ENCODE measurements around the gene DIABLO. TPM values are rescaled to one million over a fixed set of nuclear protein-coding genes. Genes with fewer than 3 reads are reported as not detected.
"Not testable (repeated sequence)": the region's sequence is repeated elsewhere in the genome, so short reads cannot be mapped to it uniquely, and the experiment has no call there.

Gene DIABLO
- total RNA-seq, 1 donor from 2014 or later = 50.1 TPM

DNA sequence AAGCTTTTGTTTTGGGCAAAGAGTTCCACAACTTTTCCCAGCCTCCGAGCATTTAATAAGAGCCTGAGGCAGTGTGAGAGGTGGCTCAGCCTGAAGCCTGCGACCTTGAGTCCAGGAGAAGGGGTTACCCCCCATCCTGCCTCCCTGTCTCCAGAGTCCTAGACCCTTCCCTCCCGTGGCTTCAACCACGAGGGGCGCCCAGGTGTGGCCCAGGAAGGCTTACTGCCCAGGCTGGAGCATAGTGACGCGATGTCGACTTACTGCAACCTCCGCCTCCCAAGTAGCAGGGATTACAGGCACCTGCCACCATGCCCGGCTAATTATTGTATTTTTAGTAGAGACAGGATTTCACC lies 42.3 kb downstream of the DIABLO start:
- no peak for DNase-seq (ENCODE audit: low spot score)
- Mint-ChIP-seq H3K36me3 (ENCODE audit: low read depth, unreplicated experiment) (peaks cover 4% of the 10 kb centered on the region), H3K4me1 (ENCODE audit: unreplicated experiment) (peaks cover 4% of the 10 kb centered on the region), H3K9me3 (ENCODE audit: unreplicated experiment) (no peaks in the 10 kb centered on the region), H3K27ac (ENCODE audit: unreplicated experiment) (no peak overlapping the region), H3K4me3 (ENCODE audit: unreplicated experiment) (no peak overlapping the region), H3K27me3 (ENCODE audit: unreplicated experiment) (peaks cover 3% of the 10 kb centered on the region)
- TF ChIP-seq, protein P1, sequence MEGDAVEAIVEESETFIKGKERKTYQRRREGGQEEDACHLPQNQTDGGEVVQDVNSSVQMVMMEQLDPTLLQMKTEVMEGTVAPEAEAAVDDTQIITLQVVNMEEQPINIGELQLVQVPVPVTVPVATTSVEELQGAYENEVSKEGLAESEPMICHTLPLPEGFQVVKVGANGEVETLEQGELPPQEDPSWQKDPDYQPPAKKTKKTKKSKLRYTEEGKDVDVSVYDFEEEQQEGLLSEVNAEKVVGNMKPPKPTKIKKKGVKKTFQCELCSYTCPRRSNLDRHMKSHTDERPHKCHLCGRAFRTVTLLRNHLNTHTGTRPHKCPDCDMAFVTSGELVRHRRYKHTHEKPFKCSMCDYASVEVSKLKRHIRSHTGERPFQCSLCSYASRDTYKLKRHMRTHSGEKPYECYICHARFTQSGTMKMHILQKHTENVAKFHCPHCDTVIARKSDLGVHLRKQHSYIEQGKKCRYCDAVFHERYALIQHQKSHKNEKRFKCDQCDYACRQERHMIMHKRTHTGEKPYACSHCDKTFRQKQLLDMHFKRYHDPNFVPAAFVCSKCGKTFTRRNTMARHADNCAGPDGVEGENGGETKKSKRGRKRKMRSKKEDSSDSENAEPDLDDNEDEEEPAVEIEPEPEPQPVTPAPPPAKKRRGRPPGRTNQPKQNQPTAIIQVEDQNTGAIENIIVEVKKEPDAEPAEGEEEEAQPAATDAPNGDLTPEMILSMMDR (IDR thresholded peaks at IDR 0.05; ENCODE audit: unreplicated experiment) = no peak

DNA sequence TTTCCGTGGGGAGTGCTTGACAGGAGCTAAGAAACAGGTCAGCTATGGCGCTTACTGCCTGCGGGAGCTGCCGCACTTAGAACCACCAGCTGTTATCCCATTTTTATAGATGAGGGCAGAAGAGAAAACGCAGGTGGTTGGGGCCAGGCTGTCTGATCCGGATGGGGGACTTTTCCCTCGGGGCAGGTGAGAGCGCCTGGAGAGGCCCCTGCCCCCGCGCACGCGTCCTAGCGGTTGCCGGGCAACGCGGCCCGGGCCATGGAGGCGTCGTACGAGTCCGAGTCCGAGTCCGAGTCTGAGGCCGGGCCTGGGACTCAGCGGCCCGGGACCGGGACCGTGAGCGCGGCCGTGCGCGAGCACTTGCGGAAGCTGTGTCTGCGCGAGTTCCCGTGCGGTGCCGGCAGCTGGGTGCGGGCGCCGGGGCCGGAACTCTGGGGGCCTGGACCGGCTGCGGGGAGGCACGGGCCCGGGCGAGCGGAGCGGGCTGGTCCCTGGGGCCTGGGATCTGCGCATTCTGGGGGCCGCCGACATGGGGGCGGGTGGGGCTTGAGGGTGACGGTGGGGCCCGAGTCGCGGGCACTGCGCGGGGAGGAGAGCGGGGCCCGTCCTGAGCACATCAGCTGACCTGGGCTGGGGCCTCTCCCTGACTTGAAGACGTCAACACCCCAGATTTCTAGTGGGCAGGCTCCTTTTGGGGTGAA lies 42.8 kb downstream of the DIABLO start, which contains the start of gene LRRC43:
TSS of gene LRRC43 (plus strand) at position 237 of the 701 bp plus-strand sequence. CDS start at position 259, 22 bp downstream.
- H3K27ac Mint-ChIP-seq (ENCODE audit: unreplicated experiment) = no peak within 1 kb of the TSS
- peaks cover 4% of the 10 kb centered on the region for H3K4me1 Mint-ChIP-seq (ENCODE audit: unreplicated experiment)
- TF ChIP-seq, protein P1 (IDR thresholded peaks at IDR 0.05; ENCODE audit: unreplicated experiment) = no peak
- peaks cover 4% of the 10 kb centered on the region for H3K36me3 Mint-ChIP-seq (ENCODE audit: low read depth, unreplicated experiment)
- peak; percentile 59 for DNase-seq (ENCODE audit: low spot score)
- no peaks in the 10 kb centered on the region for H3K9me3 Mint-ChIP-seq (ENCODE audit: unreplicated experiment)
- H3K4me3 Mint-ChIP-seq (ENCODE audit: unreplicated experiment) = peak within 1 kb of the TSS; percentile 85
- H3K27me3 Mint-ChIP-seq (ENCODE audit: unreplicated experiment) = peaks cover 3% of the 10 kb centered on the region

DNA sequence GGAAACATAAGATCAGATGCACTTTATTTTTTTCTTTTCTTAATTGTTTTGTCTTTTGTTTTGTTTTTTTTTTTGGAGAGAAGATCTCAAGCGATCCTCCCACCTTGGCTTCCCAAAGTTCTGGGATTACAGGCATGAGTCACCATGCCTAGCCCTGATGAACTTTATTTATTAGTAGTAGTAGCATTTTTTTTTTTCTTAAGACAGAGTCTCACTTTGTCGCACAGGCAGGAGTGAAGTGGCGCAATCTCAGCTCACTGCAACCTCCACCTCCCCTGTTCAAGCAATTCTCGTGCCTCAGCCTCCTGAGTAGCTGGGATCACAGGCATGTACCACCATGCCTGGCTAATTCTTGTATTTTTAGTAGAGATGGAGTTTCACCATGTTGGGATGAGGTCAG lies 49.4 kb downstream of the DIABLO start:
- H3K36me3 Mint-ChIP-seq (ENCODE audit: low read depth, unreplicated experiment); H3K27ac Mint-ChIP-seq (ENCODE audit: unreplicated experiment); H3K4me3 Mint-ChIP-seq (ENCODE audit: unreplicated experiment); H3K27me3 Mint-ChIP-seq (ENCODE audit: unreplicated experiment); DNase-seq (ENCODE audit: low spot score); H3K9me3 Mint-ChIP-seq (ENCODE audit: unreplicated experiment); H3K4me1 Mint-ChIP-seq (ENCODE audit: unreplicated experiment): not testable (repeated sequence)

DNA sequence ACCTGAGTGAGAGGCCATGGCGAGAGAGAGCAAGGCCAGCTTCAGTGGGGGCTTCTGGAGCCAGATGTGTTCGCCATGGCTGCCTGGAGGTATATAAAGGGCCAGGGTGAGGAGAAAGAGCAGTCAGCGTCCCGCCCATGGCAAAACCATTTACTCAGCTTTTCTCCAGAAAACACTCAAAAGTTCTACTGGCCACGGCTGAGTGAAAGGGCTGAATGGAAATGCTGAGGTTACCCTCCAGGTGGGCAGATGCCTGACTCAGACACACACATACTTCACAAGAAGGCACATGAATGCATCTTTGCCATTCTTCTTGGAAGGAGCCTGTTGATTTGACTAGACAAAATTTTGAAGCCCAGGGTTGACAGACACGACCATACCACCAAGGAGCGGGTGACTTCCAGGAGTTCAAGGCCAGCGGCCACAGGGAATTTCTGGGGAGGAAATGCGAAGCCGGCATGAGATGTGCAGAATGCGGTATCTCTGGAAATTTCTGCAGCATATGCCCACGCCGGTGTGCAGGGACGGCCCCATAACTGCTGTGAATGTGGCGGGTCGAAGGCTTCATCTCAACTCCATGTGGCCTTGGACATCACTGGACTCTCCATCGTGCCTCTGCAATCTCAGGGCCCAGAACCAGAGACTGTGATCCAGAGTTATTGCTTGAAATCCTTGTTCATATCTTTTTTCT lies 51.6 kb downstream of the DIABLO start, which contains the start of gene IL31:
TSS of gene IL31 (minus strand) at position 67 of the 691 bp plus-strand sequence. CDS start at position 18, 49 bp downstream.
- Mint-ChIP-seq H3K4me1 (ENCODE audit: unreplicated experiment) (no peaks in the 10 kb centered on the region), H3K27ac (ENCODE audit: unreplicated experiment) (no peak within 1 kb of the TSS), H3K36me3 (ENCODE audit: low read depth, unreplicated experiment) (no peaks in the 10 kb centered on the region), H3K27me3 (ENCODE audit: unreplicated experiment) (peaks cover 4% of the 10 kb centered on the region), H3K9me3 (ENCODE audit: unreplicated experiment) (no peaks in the 10 kb centered on the region), H3K4me3 (ENCODE audit: unreplicated experiment) (peak within 1 kb of the TSS; percentile 32)
- no peak for DNase-seq (ENCODE audit: low spot score)
- TF ChIP-seq, protein P1 (IDR thresholded peaks at IDR 0.05; ENCODE audit: unreplicated experiment) = no peak

DNA sequence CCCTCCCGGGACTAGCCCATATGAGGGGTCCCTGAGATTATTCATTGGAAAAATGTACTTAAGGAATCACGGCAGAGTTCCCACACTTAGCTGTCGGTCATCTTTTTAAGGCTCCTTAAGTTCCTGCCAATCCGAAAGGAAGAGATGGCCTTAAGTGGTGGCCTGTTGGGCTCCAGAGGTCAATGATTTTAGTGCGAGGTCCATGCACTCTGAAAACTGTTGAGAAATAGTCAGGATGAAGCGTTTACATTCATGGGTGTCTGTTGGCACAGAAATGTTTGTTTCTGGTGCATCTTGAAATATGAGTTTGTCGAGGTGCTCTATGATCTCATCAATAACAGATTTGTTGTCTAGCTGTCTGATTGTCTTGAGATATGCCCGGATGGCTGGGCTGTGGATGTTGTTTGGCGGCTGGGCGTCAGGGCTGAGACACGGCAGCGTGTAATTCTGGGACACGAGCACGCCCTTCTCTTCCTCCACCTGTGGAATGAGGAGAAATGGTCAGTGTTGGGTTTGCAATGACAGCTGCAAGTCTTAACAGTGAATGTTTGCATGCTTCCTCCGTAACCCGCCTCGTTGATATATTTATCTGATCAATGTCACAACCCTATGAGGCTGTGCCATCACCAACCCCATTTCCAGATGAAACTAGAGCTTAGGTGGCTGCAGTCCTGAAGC lies 53.5 kb downstream of the DIABLO start:
- TF ChIP-seq, protein P1 (IDR thresholded peaks at IDR 0.05; ENCODE audit: unreplicated experiment) = no peak
- no peak overlapping the region for H3K4me3 Mint-ChIP-seq (ENCODE audit: unreplicated experiment)
- DNase-seq (ENCODE audit: low spot score) = no peak
- no peaks in the 10 kb centered on the region for H3K4me1 Mint-ChIP-seq (ENCODE audit: unreplicated experiment)
- H3K36me3 Mint-ChIP-seq (ENCODE audit: low read depth, unreplicated experiment) = no peaks in the 10 kb centered on the region
- H3K27ac Mint-ChIP-seq (ENCODE audit: unreplicated experiment) = no peak overlapping the region
- peaks cover 4% of the 10 kb centered on the region for H3K27me3 Mint-ChIP-seq (ENCODE audit: unreplicated experiment)
- H3K9me3 Mint-ChIP-seq (ENCODE audit: unreplicated experiment) = no peaks in the 10 kb centered on the region
